Lower lobe of right lung (tissue), 2 donors: ENCODE data around the gene MTA1. TPM values are rescaled to one million over a fixed set of nuclear protein-coding genes. Genes with fewer than 3 reads are reported as not detected.

Source experiments
- ATAC-seq, 2 donors: fragments of 200-7000 bp; cut with Tn5 transposase; one replicate each; pipeline ENCODE4 v1.9.1; 2020 to 2022; ENCODE audit warnings: mild to moderate bottlenecking in 2 of 2, moderate library complexity in 2 of 2
- DNase-seq: peaks from one replicate; pipeline ENCODE4 v3.0.0-alpha.2; 2020
- H3K27ac ChIP-seq: fragments of 200-600 bp; one replicate; pipeline ENCODE4 v1.8.0; 2022
- H3K27me3 ChIP-seq: fragments of 200-600 bp; one replicate; pipeline ENCODE4 v1.8.0; 2022; ENCODE audit warnings: low read depth
- H3K36me3 ChIP-seq: fragments of 200-600 bp; one replicate; pipeline ENCODE4 v1.8.0; 2022; ENCODE audit warnings: mild to moderate bottlenecking
- H3K4me1 ChIP-seq: fragments of 200-600 bp; one replicate; pipeline ENCODE4 v1.8.0; 2022
- H3K4me3 ChIP-seq: fragments of 200-600 bp; one replicate; pipeline ENCODE4 v1.8.0; 2022; ENCODE audit warnings: mild to moderate bottlenecking
- H3K9me3 ChIP-seq: fragments of 200-600 bp; one replicate; pipeline ENCODE4 v1.8.0; 2022
- intact Hi-C: fragments of 100-400 bp; cut with DNase I; formaldehyde crosslinking; loops from one replicate; pipeline ENCODE4 v1.11.0; 2022
- total RNA-seq: library from RNA; stranded (reverse); fragmentation: NEBNext Ultra II Directional; extraction: Animal tissue kit (Norgen Biotek cat#: 25700); gene quantifications from one replicate; pipeline ENCODE4 v1.2.1, GENCODE V29; 2021
- TF ChIP-seq, protein P1 (sequence below): fragments of 200-600 bp; IDR thresholded peaks from one replicate; pipeline ENCODE4 v1.8.0; 2022; ENCODE audit warnings: antibody characterized with exemption, mild to moderate bottlenecking
- donor health status: DM: no; HTN: yes; CAD: no; lungs with severe emphysema.

The MTA1 gene
- total RNA-seq, 1 donor from 2014 or later, result 69.7 TPM

DNA sequence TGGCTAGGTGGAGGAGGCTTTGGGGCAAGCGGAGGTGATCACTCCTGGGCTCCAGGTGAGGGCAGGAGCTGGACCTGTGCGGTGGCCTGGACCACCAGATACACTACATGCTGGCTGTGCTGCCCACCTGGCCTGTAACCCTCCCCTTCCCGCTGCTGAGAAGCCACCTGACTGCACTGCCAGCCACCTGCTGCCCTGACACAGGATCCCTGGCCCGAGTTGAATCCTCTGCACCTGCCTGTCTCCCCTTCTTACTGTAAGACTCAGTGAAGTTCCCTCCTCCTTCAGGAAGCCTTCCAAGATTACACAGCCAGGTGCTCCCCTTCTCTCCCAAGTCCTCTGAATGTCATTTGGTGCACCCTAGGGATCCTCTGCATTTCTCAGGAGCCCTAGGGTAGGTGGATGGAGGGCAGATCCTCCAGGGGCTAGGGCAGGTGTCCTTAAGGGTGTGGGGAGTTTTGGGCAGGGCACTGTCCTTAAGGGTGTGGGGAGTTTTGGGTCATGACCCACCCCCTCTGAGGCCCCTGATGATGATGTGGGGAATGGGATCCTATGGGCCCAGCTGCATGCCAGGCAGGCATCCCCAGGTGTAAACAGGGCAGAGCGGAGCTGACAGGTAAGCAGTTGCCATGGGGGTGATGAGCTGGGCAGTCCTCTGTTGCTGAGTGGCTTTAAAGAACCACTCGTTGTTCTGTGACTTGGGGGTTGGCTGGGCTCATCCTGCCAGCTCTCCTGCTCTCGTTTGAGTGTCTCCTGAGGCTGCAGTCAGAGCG is 6.7 kb upstream of the MTA1 start:
- H3K36me3 ChIP-seq, result no peaks in the 10 kb centered on the region
- intact Hi-C loops, result no loop called here
- TF ChIP-seq, protein P1, sequence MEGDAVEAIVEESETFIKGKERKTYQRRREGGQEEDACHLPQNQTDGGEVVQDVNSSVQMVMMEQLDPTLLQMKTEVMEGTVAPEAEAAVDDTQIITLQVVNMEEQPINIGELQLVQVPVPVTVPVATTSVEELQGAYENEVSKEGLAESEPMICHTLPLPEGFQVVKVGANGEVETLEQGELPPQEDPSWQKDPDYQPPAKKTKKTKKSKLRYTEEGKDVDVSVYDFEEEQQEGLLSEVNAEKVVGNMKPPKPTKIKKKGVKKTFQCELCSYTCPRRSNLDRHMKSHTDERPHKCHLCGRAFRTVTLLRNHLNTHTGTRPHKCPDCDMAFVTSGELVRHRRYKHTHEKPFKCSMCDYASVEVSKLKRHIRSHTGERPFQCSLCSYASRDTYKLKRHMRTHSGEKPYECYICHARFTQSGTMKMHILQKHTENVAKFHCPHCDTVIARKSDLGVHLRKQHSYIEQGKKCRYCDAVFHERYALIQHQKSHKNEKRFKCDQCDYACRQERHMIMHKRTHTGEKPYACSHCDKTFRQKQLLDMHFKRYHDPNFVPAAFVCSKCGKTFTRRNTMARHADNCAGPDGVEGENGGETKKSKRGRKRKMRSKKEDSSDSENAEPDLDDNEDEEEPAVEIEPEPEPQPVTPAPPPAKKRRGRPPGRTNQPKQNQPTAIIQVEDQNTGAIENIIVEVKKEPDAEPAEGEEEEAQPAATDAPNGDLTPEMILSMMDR, result no peak
- DNase-seq, result no peak
- no peak for ATAC-seq
- H3K4me1 ChIP-seq, result peaks cover 18% of the 10 kb centered on the region
- no peak overlapping the region for H3K27ac ChIP-seq
- no peak overlapping the region for H3K4me3 ChIP-seq
- no peaks in the 10 kb centered on the region for H3K9me3 ChIP-seq
- H3K27me3 ChIP-seq, result peaks cover 22% of the 10 kb centered on the region

GRCh38 chr14:105413544-105413886 is 6.1 kb upstream of the MTA1 start:
- ATAC-seq (no peak), DNase-seq (no peak)
- TF ChIP-seq, protein P1, result no peak

GRCh38 chr14:105414456-105415371 is 4.9 kb upstream of the MTA1 start:
- DNase-seq (peak; percentile 81), ATAC-seq (peak; percentile 81 to 84)
- H3K36me3 ChIP-seq, result no peaks in the 10 kb centered on the region
- peaks cover 28% of the 10 kb centered on the region for H3K4me1 ChIP-seq
- H3K9me3 ChIP-seq, result no peaks in the 10 kb centered on the region
- peaks cover 22% of the 10 kb centered on the region for H3K27me3 ChIP-seq
- peak overlapping the region; percentile 75 for H3K27ac ChIP-seq
- intact Hi-C loops, result no loop called here
- H3K4me3 ChIP-seq, result peak overlapping the region; percentile 67
- TF ChIP-seq, protein P1, result peak; percentile 85

More at GRCh38 chr14:105413544-105413886, 6.1 kb upstream of the MTA1 start:
- Histone ChIP-seq H3K27ac (no peak overlapping the region), H3K27me3 (peaks cover 22% of the 10 kb centered on the region), H3K4me1 (peaks cover 18% of the 10 kb centered on the region), H3K4me3 (no peak overlapping the region), H3K36me3 (no peaks in the 10 kb centered on the region), H3K9me3 (no peaks in the 10 kb centered on the region)
- intact Hi-C loops, result no loop called here

- no peaks in the 10 kb centered on the region for H3K9me3 ChIP-seq
- no peak for DNase-seq
- peaks cover 30% of the 10 kb centered on the region for H3K4me1 ChIP-seq
- H3K4me3 ChIP-seq, result peak overlapping the region; percentile 67
- H3K27me3 ChIP-seq, result peaks cover 18% of the 10 kb centered on the region
- ATAC-seq, result no peak
- no peaks in the 10 kb centered on the region for H3K36me3 ChIP-seq
- TF ChIP-seq, protein P1, result no peak
- H3K27ac ChIP-seq, result no peak overlapping the region
- intact Hi-C loops, result no loop called here
Observed at GRCh38 chr14:105415481-105416428, 3.9 kb upstream of the MTA1 start.

- Histone ChIP-seq H3K27ac (no peak overlapping the region), H3K4me3 (no peak overlapping the region), H3K4me1 (peaks cover 35% of the 10 kb centered on the region), H3K36me3 (no peaks in the 10 kb centered on the region), H3K27me3 (peaks cover 10% of the 10 kb centered on the region), H3K9me3 (no peaks in the 10 kb centered on the region)
- TF ChIP-seq, protein P1, result no peak
- DNase-seq, result no peak
- intact Hi-C loops, result no loop called here
- no peak for ATAC-seq
Observed at GRCh38 chr14:105416671-105417070, 3.0 kb upstream of the MTA1 start.
